ENCODE results near the gene PLOD1. TPM values are rescaled to one million over a fixed set of nuclear protein-coding genes. Genes with fewer than 3 reads are reported as not detected.

The PLOD1 gene
- total and polyA plus RNA-seq, 2 of the 13 experiments (the other 11 are each of a cell fraction or from before 2014, with no cell fraction given), result 70.1 to 318 TPM

GRCh38 chr1:11927866-11928592, 6.5 kb upstream of the PLOD1 start (continued):
- TF ChIP-seq ZNF607 (CRISPR knock-in tag; IDR thresholded peaks at IDR 0.05; ENCODE audit: borderline replicate concordance), result no peak
- TF ChIP-seq THYN1 (CRISPR knock-in tag; IDR thresholded peaks at IDR 0.05; ENCODE audit: borderline replicate concordance, low read depth), result no peak
- TF ChIP-seq CREB1 (IDR thresholded peaks at IDR 0.05), result no peak
- TF ChIP-seq CREB1 (CRISPR knock-in tag; IDR thresholded peaks at IDR 0.05), result 0 out of 2 replicates have a peak, but pooled peaks have one; percentile 25
- TF ChIP-seq, protein P1, sequence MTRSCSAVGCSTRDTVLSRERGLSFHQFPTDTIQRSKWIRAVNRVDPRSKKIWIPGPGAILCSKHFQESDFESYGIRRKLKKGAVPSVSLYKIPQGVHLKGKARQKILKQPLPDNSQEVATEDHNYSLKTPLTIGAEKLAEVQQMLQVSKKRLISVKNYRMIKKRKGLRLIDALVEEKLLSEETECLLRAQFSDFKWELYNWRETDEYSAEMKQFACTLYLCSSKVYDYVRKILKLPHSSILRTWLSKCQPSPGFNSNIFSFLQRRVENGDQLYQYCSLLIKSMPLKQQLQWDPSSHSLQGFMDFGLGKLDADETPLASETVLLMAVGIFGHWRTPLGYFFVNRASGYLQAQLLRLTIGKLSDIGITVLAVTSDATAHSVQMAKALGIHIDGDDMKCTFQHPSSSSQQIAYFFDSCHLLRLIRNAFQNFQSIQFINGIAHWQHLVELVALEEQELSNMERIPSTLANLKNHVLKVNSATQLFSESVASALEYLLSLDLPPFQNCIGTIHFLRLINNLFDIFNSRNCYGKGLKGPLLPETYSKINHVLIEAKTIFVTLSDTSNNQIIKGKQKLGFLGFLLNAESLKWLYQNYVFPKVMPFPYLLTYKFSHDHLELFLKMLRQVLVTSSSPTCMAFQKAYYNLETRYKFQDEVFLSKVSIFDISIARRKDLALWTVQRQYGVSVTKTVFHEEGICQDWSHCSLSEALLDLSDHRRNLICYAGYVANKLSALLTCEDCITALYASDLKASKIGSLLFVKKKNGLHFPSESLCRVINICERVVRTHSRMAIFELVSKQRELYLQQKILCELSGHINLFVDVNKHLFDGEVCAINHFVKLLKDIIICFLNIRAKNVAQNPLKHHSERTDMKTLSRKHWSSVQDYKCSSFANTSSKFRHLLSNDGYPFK (CRISPR knock-in tag; IDR thresholded peaks at IDR 0.05; ENCODE audit: borderline replicate concordance), result no peak
- TF ChIP-seq JUNB (CRISPR knock-in tag; IDR thresholded peaks at IDR 0.05; ENCODE audit: borderline replicate concordance), result no peak
- TF ChIP-seq NFIC (IDR thresholded peaks at IDR 0.05; ENCODE audit: low read length), result no peak
- TF ChIP-seq CENPX (CRISPR knock-in tag; IDR thresholded peaks at IDR 0.05), result no peak
- peak; percentile 42 for TF ChIP-seq NR2F6 (IDR thresholded peaks at IDR 0.05)
- no peak for TF ChIP-seq NR2F6 (CRISPR knock-in tag; IDR thresholded peaks at IDR 0.05)
- TF ChIP-seq ZHX2 (IDR thresholded peaks at IDR 0.05; ENCODE audit: low read depth), result no peak
- TF ChIP-seq ZHX2 (CRISPR knock-in tag; IDR thresholded peaks at IDR 0.05; ENCODE audit: borderline replicate concordance), result no peak
- no peak for TF ChIP-seq GPN1 (CRISPR knock-in tag; IDR thresholded peaks at IDR 0.05; ENCODE audit: borderline replicate concordance)
- 0 out of 2 replicates have a peak, but pooled peaks have one; percentile 32 for TF ChIP-seq ZNF335 (CRISPR knock-in tag; IDR thresholded peaks at IDR 0.05)
- TF ChIP-seq, protein P2, sequence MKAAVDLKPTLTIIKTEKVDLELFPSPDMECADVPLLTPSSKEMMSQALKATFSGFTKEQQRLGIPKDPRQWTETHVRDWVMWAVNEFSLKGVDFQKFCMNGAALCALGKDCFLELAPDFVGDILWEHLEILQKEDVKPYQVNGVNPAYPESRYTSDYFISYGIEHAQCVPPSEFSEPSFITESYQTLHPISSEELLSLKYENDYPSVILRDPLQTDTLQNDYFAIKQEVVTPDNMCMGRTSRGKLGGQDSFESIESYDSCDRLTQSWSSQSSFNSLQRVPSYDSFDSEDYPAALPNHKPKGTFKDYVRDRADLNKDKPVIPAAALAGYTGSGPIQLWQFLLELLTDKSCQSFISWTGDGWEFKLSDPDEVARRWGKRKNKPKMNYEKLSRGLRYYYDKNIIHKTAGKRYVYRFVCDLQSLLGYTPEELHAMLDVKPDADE (CRISPR knock-in tag; IDR thresholded peaks at IDR 0.05), result no peak
- no peak for TF ChIP-seq CCAR2 (optimal IDR thresholded peaks at IDR 0.05; ENCODE audit: low read depth, low read length)
- TF ChIP-seq ZNF235 (CRISPR knock-in tag; IDR thresholded peaks at IDR 0.05; ENCODE audit: borderline replicate concordance), result no peak
- TF ChIP-seq REXO4 (CRISPR knock-in tag; IDR thresholded peaks at IDR 0.05; ENCODE audit: borderline replicate concordance), result no peak
- no peak for TF ChIP-seq PHF20 (CRISPR knock-in tag; IDR thresholded peaks at IDR 0.05)
